ENCODE measurements around the gene ENPP1.

Gene ENPP1

GRCh38 chr6:131787766-131788712 lies 19.8 kb upstream of the ENPP1 start:
- DNase-seq: peak; percentile 83 to 93

DNA sequence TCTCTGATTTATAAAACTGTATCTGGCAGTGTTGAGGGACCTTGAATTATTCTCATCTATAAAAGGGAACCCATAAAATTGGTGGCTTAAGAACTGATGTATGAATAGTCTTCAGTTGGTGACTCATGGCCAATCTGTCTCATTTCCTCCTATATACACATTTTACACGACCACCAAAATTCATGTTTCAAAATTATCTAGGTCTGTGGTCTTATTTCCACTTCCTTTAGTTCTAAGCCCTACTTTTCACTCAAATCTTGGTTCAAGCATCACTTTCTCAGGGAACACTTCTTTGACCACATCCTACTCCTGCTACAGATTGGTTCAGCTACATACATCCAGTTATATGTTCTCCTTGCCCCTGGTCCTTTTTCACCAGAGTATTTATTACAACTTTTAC lies 18.6 kb upstream of the ENPP1 start:
- DNase-seq: no peak

DNA sequence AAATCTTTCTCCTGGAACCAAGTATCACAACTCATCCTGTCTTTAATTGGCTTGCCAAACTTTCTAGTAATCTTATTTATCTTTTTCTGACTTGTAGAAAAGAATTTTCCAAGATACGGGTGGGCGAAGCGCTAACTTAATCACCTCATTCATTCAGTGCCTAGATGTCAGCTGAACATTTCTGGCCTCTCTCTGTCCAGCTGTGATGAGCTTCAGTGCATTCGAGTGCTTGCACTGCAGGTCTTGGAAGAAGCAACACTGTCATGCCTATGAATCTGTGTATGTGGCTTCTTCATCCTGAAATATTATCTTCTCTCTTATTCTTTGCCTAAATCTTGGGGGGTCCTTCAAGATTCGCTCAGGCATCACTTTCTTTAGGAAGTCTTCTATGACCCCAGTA lies 16.3 kb upstream of the ENPP1 start:
- no peak for DNase-seq

- no peak for DNase-seq
Measured at GRCh38 chr6:131792091-131792496, 15.7 kb upstream of the ENPP1 start.

DNA sequence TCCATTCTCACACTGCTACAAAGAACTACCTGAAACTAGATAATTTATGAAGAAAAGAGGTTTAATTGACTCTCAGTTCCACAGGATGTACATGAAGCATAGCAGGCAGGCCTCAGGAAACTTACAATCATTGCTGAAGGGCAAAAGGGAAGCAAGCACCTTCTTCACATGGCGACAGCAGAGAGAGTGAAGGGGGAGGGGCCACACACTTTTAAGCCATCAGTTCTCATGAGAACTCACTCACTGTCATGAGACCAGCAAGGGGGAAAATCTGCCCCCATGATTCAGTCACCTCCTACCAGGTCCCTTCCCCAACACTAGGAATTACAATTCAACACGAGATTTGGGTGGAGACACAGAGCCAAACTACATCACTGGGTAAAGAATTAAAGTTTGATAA lies 12.5 kb upstream of the ENPP1 start:
- DNase-seq: no peak

- no peak for DNase-seq
Measured at GRCh38 chr6:131802347-131802746, 5.5 kb upstream of the ENPP1 start.

- DNase-seq: no peak
Measured at GRCh38 chr6:131803007-131803769, 4.6 kb upstream of the ENPP1 start.

GRCh38 chr6:131804131-131804530 lies 3.7 kb upstream of the ENPP1 start:
- DNase-seq: no peak

- no peak for DNase-seq
Measured at GRCh38 chr6:131807321-131807643, 538 bp upstream of the ENPP1 start.

- DNase-seq: no peak
Measured at GRCh38 chr6:131808460-131809269, 845 bp downstream of the ENPP1 start.

- DNase-seq: no peak
Measured at GRCh38 chr6:131811500-131811899, 3.7 kb downstream of the ENPP1 start.

- no peak for DNase-seq
Measured at GRCh38 chr6:131813991-131814390, 6.2 kb downstream of the ENPP1 start.

DNA sequence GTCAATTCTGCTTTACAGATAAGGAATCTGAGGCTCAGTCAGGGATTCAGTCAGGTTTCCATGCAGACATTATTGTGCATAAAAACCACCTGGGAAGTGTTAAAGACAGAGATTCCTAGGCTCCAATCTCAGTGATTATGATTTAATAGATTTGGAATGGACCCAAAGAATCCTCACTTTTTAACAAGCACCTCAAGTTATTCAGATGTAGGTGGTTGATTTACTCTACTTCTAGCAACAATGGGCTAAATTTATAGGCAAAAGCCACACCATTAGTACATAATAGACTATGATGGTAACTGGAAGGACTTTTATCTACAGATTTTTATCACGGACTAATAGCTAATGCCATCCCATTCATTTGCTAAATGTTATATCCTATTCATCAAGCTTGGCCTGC lies 9.0 kb downstream of the ENPP1 start:
- no peak for DNase-seq

DNA sequence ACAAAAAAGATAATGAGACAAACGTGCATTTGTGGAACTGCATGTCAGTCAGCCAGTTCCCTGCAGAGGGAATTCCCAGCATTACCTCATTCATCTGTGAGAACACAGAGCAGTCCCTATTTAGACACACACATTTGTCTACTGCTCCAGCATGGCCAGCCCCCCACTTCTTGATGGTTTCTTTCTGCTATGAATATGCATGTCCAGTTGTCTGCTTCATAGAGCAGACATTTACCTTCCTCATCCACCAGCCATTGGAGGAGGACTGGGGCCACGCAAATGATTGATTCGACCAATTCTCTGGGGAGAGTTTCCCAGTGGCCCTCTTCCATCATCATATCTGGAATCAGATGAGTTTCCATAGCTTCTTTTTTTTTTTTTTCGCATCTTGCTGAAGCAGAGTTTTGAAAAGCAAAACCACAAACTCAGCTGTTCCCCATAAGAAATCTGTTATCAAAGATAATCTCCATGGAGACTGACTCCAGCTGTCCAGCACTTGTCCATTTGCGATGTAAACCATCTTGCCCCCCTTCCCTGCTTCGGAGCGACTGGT lies 11.8 kb downstream of the ENPP1 start:
- peak in 1 of 2 experiments; percentile 25 for DNase-seq

GRCh38 chr6:131821010-131821807 lies 13.4 kb downstream of the ENPP1 start:
- DNase-seq: no peak

DNA sequence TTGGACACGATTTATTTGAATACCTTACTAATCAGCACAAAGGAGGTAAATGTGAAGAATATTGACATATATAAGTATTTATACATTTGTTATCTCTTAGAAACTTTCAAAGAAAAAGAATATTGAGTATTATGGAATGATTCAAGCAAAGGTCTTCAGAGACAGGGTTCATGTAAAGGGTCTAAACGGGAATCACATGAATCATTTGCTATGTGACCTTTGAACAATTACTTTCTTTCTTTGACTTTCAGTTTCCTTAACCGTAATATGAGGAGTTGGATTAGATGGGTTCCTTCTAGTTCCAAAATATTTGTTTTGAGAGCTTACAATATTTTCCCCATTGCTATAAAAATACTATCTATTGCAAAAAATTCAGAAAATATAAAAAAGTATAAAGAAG lies 14.3 kb downstream of the ENPP1 start:
- DNase-seq: no peak

- DNase-seq: no peak
Measured at GRCh38 chr6:131823276-131823902, 15.6 kb downstream of the ENPP1 start.

GRCh38 chr6:131825946-131826345 lies 18.1 kb downstream of the ENPP1 start:
- DNase-seq: no peak

GRCh38 chr6:131828080-131828479 lies 20.3 kb downstream of the ENPP1 start:
- no peak for DNase-seq

GRCh38 chr6:131828951-131829350 lies 21.1 kb downstream of the ENPP1 start:
- no peak for DNase-seq

DNA sequence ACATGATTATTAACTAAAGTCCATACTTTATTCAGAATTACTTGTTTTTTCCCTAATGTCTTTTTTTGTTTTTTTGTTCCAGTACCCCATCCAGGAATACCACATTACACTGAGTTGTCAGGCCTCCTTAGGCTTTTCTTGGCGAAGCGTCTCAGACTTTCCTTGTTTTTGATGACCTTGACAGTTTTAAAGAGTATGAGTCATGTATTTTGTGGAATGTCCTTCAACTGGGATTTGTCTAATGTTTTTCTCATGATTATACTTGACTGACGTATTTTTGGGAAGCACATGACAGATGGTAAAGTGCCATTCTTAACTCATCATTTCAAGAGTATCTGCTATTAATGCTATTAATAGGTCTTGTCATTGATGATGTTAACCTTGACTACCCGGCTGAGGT lies 23.6 kb downstream of the ENPP1 start:
- peak; percentile 32 to 69 for DNase-seq

DNA sequence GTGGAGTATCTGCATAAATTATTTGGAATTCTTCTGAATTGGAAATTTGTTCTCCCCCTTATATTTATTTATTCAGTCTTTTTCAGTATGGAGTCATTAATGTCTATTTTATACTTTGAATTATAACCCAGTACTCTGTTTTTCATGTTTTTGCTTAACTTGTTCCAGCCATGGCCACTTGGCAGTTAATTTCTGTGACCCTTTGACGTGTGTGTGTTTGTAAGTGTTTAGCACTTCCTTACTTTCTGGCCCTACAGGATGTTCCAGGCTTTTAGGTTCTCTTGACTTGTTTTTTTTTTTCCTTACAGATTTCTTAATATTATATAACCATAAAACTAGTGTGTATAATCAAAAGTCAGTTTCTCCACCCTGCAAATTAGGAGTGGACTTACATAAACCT lies 24.1 kb downstream of the ENPP1 start:
- DNase-seq: no peak
